HG02588 (cell line): ENCODE data around the gene ZCCHC7.
"Not testable (repeated sequence)": the region's sequence is repeated elsewhere in the genome, so short reads cannot be mapped to it uniquely, and the experiment has no call there.

Experiments used
- ATAC-seq: cut with Tn5 transposase; IDR thresholded peaks from one replicate; pipeline ENCODE4 v1.9.1; 2021; ENCODE audit warnings: mild to moderate bottlenecking, moderate library complexity; ENCODE audit not compliant: unreplicated experiment

ZCCHC7 gene

DNA sequence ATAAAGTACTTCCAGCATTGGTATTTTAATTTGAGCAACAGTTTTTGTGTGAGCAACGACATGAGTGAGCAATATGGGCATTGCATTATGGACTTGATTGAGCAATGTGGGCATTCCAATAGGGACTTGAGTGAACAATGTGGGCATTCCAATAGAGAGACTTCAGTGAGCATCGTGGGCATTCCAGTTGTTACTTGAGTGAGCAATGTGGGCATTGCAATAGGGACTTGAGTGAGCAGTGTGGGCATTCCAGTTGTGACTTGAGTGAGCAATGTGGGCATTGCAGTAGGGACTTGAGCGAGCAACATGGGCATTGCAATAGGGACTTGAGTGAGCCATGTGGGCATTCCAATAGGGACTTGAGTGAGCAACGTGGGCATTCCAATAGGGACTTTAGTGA, 52.2 kb downstream of the ZCCHC7 start:
- ATAC-seq, result no peak

- ATAC-seq, result no peak
Measured at GRCh38 chr9:37174247-37174646, 53.9 kb downstream of the ZCCHC7 start.

GRCh38 chr9:37178742-37179141, 58.4 kb downstream of the ZCCHC7 start:
- ATAC-seq, result no peak

- ATAC-seq, result no peak
Measured at GRCh38 chr9:37179576-37179975, 59.2 kb downstream of the ZCCHC7 start.

GRCh38 chr9:37180138-37180537, 59.8 kb downstream of the ZCCHC7 start:
- ATAC-seq, result no peak

GRCh38 chr9:37182718-37183117, 62.3 kb downstream of the ZCCHC7 start:
- no peak for ATAC-seq

- no peak for ATAC-seq
Measured at GRCh38 chr9:37184905-37185867, 64.8 kb downstream of the ZCCHC7 start.

GRCh38 chr9:37187292-37187691, 66.9 kb downstream of the ZCCHC7 start:
- ATAC-seq, result peak; percentile 55

DNA sequence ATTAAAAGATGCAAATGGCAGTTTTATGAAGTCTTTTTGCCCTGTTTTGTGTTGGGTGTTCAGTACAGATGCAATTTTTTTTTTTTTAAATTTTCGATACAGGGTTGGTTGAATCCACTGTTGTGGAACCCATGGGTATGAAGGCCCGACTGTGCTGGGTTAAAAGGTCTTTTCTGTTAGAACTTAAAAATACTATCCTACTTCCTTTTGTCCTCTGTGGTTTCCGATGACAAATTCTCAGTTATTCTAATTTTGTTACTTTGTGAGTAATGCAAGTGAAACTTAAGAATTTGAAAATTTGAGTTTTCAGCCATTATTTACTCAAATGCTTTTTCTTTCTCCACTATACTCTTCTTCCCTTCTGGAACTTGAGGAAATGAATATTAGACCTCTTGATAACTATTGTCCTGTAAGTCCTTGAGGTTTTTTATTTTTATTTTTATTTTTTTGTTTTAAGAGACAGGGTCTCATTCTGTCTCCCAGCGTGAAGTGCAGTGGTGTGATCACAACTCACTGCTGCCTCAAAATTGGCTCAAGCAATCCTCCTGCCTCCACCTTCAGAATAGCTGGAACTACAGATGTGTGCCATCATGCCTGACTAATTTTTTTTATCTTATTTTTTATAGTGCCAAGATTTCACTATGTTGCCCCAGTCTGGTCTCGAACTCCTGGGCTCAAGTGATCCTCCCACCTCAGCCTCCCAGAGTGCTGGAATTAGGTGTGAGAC, 67.5 kb downstream of the ZCCHC7 start:
- peak; percentile 74 for ATAC-seq

DNA sequence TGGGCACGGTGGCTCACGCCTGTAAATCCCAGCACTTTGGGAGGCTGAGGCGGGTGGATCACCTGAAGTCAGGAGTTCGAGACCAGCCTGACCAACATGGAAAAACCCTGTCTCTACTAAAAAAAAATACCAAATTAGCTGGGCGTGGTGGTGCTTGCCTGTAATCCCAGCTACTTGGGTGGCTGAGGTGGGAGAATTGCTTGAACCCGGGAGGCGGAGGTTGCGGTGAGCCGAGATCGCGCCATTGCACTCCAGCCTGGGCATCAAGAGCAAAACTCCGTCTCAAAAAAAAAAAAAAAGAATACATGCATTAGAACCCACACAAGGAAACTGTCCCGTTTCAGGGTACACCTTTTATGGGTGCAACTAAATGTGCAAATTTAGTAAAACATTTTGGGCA, 70.4 kb downstream of the ZCCHC7 start:
- not testable (repeated sequence) for ATAC-seq

DNA sequence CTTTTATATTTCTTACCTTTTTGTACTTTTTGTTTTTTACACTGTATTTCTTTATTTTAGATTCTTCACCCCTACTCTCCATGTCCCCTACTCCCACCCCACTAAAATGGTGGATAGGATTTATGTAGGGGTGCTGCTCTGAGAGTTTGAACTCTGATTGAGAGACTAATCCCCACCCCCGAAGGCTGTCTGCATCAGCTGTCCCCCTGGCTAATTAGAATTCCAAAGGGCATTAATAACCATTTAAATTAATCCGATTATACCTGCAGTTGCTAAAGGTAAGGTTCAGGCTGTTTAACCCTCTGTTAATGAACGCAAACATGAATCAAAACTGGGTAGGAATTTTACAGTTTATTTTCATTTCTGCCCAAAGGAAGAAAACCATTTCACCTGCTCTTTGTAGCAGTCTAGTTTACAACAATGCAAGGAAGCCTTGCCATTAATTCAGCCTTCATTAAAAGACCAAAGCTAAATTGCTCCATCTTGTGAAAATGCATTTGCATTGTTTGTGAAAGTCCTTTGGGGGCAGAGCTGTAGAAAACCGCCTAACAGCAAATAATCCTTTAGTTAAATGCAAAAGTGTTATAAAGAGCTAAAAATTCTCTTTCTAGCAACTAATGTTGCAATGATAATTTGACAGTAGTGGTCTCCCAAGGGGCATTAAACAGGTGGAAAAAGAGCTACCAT, 71.2 kb downstream of the ZCCHC7 start:
- ATAC-seq, result no peak

- ATAC-seq, result no peak
Measured at GRCh38 chr9:37192803-37193202, 72.4 kb downstream of the ZCCHC7 start.

DNA sequence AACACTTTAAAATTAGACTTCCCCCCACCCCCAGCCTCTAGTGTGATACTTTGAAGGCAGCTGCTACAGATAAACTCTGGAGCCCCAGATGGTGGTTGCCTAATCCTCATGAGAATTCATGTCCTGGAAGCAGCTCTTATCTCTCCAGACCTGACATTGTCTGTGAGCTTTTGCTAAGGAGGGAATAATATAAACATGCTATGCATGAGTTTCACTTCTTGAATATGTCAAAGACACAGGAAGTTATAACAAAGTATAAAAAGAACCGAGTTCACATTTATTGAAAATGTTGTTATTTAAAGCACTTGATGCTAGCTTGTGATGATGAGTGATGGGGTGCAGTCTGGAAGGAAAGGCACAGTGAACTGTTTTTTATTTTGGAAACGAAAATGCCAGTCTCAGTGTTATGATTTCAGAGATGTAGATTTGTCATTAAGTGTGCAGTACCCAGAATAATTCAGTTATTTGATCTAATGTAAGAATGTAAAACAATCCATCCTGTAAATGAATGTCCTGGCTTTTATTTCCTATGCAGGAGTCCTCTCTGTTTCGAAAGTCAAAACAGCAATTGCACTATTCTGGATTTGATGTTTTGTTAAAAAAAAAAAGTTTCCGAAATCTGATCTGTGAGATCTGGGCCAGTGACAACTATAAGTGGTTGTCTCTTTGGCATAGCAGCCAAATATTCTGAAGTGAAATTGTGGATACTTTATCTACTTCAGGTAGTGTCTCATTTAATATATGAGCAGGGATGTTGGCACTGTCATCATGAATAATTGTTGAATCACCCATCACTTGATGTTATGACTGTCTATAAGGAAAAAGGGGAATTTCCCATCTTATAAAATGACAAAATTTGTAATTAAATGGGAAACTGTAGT, 77.0 kb downstream of the ZCCHC7 start:
- no peak for ATAC-seq

DNA sequence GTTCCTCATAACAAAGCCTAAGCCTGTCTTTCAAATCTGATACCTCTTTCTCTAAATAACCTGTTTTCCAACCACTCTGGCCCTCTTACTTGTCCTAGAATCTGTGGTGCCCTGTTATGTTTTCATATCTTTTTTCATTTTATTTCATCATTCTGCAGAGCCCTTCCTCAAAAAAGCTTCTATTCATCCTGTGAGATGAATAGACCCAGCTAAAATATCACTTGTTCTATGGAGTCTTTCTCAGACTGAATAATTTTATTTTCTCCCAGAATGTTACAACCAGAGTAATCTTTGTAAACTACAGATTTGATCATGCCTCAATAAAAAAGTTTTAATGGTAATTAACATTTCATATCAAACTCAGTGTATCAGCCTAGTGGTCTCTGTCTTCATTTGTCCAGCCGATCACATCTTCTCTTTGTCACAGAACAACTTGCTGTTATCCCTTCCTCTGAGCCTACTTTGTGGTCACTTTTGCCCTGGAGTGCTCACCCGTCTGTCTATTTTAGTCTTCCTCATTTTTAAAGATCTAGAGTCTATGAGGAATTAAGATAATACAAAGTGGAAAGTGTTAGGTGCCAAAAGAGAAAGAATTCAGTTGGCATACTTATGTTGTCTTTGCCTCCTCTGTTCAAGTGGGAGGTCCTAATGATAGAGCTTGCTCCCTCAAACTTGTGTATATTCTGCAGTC, 77.8 kb downstream of the ZCCHC7 start:
- no peak for ATAC-seq

GRCh38 chr9:37198831-37199230, 78.5 kb downstream of the ZCCHC7 start:
- ATAC-seq, result no peak

DNA sequence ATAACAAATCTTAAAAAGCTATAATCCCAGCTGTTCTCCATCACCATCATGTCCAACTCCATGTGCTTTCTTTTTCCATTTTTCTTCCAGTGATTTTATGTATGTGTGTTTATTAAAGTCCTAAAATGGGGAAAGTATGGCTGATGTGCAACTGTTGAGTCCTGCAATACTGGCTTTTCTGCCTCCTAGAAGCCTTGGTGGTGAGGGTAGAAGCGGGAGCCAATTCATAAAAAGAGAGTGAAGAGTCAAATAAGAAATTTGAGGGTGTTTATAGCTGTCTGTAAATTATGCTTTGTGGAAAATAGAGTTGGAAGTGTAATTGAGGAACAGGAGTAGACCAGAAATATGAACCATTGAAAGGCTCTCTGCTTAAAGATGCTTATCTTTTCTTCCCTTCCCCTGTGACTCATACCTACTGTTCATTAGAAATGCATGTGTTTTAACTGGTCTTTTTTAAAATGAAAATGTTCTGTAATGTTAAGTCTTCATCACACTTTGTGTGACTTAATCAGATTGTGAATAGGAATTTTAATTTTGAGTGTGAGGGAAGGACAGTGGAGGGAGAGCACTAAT, 80.1 kb downstream of the ZCCHC7 start:
- no peak for ATAC-seq

GRCh38 chr9:37201581-37201980, 81.2 kb downstream of the ZCCHC7 start:
- ATAC-seq, result no peak

- no peak for ATAC-seq
Measured at GRCh38 chr9:37202091-37202490, 81.7 kb downstream of the ZCCHC7 start.

DNA sequence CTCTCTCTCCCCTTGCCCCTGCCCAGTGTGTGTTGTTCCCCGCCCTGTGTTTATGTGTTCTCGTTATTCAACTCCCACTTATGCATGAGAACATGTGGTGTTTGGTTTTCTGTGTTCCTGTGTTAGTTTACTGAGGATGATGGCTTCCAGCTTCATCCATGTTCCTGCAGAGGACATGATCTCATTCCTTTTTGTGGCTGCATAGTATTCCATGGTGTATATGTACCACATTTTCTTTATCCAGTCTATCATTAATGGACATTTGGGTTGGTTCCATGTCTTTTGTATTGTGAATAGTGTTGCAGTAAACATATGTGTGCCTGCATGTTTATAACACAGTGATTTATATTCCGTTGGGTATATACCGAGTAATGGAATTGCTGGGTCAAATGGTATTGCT, 83.1 kb downstream of the ZCCHC7 start:
- ATAC-seq, result not testable (repeated sequence)
